ENCODE data around the gene PDE10A.

DNA sequence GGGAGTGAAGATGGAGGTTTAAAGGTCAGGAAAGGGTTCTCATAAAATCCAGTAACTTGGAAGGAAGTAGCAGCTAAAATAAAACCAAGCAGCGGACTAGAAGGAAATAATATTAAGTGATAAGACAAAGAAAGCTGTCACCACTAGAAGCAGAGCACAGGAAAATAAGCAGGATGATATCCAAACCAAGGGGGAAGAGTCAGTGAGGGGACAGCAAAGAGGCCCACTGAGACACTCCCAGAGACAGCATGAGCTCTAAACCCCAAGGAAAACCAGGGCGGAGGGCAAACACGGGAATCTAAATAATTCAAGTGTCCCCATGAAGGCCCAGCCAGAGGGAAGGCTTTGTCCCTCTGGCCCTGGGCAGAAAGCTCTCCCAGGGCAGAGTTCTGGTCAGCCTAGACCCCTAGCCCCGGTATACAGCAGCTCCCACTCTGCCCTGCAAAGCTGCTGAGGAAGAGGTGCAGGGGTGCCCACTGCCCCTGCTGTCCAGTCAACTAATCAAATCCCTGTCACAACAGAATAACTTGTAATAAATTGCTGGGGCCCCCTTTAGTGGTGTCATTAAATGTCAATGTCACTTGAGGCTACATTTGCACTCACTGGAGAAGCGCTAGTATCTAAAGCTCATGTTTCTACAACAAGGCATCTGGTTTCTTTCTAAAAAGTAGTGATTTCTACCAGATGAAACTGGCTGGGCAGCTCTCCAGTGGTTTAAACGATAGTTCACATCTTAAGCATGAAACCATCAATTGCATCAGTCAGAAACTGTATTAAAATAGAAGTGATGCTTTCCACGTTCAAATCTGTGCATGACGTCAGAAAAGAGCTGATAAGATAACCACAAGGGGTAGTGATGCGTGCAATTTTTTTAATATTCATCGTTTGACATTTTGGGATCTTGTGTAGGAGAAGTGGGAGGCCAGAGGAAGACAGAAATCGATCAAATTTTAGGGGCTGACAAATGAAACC, 13.6 kb downstream of the PDE10A start:
- TF ChIP-seq CTCF (IDR thresholded peaks at IDR 0.05; ENCODE audit: low read length) (no peak), EZH2 (IDR thresholded peaks at IDR 0.05; ENCODE audit: borderline replicate concordance, low read length) (no peak)

Measured in OCI-LY1 (cell line).